Lung (tissue), 12 donors: ENCODE results near the gene CAPSL. TPM values are rescaled to one million over a fixed set of nuclear protein-coding genes. Genes with fewer than 3 reads are reported as not detected.

Source experiments
- ATAC-seq: fragments of 200-7000 bp; cut with Tn5 transposase; one replicate; pipeline ENCODE4 v1.9.1; 2020; ENCODE audit warnings: moderate number of reproducible peaks; ENCODE audit not compliant: insufficient read depth, low FRiP score
- DNase-seq, 3 donors: peaks; one replicate each; pipeline ENCODE4 v3.0.0-alpha.2; 2013 to 2017
- H3K27ac ChIP-seq, 2 donors: one replicate each; pipeline ENCODE4 v1.5.1; 2013; ENCODE audit warnings: mild to moderate bottlenecking in 2 of 2, moderate library complexity in 2 of 2, control low read depth in 1 of 2, inconsistent platforms in 1 of 2, low read depth in 1 of 2, low read length in 1 of 2
- H3K27me3 ChIP-seq, 3 donors: one replicate each; pipeline ENCODE4 v1.5.1; 2013; ENCODE audit warnings: low read length in 2 of 3; ENCODE audit not compliant: control insufficient read depth in 3 of 3, insufficient read depth in 3 of 3
- H3K36me3 ChIP-seq, 4 donors: one replicate each; pipeline ENCODE4 v1.5.1; 2013; ENCODE audit warnings: low read length in 4 of 4, mild to moderate bottlenecking in 1 of 4, moderate library complexity in 1 of 4; ENCODE audit not compliant: control insufficient read depth in 4 of 4, insufficient read depth in 4 of 4
- H3K4me1 ChIP-seq, 5 donors: one replicate each; pipeline ENCODE4 v1.5.1; 2013; ENCODE audit warnings: low read length in 5 of 5, mild to moderate bottlenecking in 2 of 5, moderate library complexity in 1 of 5; ENCODE audit not compliant: control insufficient read depth in 5 of 5, insufficient read depth in 5 of 5
- H3K4me3 ChIP-seq: one replicate; pipeline ENCODE4 v1.5.1; 2013; ENCODE audit warnings: mild to moderate bottlenecking, control low read depth, moderate library complexity
- H3K9ac ChIP-seq, 2 donors: one replicate each; pipeline ENCODE4 v1.5.1; 2013; ENCODE audit warnings: low read length in 2 of 2, control low read depth in 1 of 2; ENCODE audit not compliant: insufficient read depth in 1 of 2
- H3K9me3 ChIP-seq, 4 donors: one replicate each; pipeline ENCODE4 v1.5.1; 2013; ENCODE audit warnings: low read length in 3 of 4, mild to moderate bottlenecking in 1 of 4, moderate library complexity in 1 of 4; ENCODE audit not compliant: control insufficient read depth in 4 of 4, insufficient read depth in 3 of 4
- WGBS, 2 donors: extraction: QIAGEN DNeasy Blood & Tissue Kit; methylation state at CpG; one replicate each; pipeline ENCODE4 v1.1.7; 2013; 5-methylcytosine and 5-hydroxymethylcytosine counted together
- polyA plus RNA-seq, 2 donors: library from polyadenylated mRNA; stranded (reverse); fragments of 200-250 nt; gene quantifications; one replicate each; pipeline ENCODE4 v1.2.1, GENCODE V29; 2013
- total RNA-seq, 2 donors: library from RNA; depleted of rRNA in 1 of 2; stranded (reverse); fragments of >200 nt in 1 of 2; gene quantifications; one replicate each; pipeline ENCODE4 v1.2.1, GENCODE V29; 2014 to 2021
- TF ChIP-seq, protein P1 (sequence below): IDR thresholded peaks from 2 replicates; pipeline ENCODE4 v1.5.1; 2012; ENCODE audit warnings: mild to moderate bottlenecking; ENCODE audit errors: control extremely low read depth, extremely low read depth
- donor health status: control.
- donor health status: control.
- donor health status: Bipolar disorder and iron deficiency.
- donor health status: healthy.
- donor health status: DM: yes; HTN: yes; CAD: no.

Gene CAPSL
- total and polyA plus RNA-seq, 4 donors: 15.9 to 37.9 (median 21.2) TPM

- H3K4me1 ChIP-seq: peaks cover 0 to 4% (median 0%) of the 10 kb centered on the region in 5 donors
- H3K9ac ChIP-seq: no peak overlapping the region
- no peak overlapping the region for H3K4me3 ChIP-seq
- H3K27ac ChIP-seq: no peak overlapping the region
- 49 to 55% methylated on average over 10 of the region's 10 CpGs for WGBS, 2 donors
- peaks cover 0 to 16% (median 3%) of the 10 kb centered on the region in 3 donors for H3K27me3 ChIP-seq
- no peaks in the 10 kb centered on the region for H3K36me3 ChIP-seq
- TF ChIP-seq, protein P1, sequence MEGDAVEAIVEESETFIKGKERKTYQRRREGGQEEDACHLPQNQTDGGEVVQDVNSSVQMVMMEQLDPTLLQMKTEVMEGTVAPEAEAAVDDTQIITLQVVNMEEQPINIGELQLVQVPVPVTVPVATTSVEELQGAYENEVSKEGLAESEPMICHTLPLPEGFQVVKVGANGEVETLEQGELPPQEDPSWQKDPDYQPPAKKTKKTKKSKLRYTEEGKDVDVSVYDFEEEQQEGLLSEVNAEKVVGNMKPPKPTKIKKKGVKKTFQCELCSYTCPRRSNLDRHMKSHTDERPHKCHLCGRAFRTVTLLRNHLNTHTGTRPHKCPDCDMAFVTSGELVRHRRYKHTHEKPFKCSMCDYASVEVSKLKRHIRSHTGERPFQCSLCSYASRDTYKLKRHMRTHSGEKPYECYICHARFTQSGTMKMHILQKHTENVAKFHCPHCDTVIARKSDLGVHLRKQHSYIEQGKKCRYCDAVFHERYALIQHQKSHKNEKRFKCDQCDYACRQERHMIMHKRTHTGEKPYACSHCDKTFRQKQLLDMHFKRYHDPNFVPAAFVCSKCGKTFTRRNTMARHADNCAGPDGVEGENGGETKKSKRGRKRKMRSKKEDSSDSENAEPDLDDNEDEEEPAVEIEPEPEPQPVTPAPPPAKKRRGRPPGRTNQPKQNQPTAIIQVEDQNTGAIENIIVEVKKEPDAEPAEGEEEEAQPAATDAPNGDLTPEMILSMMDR: no peak
- ATAC-seq (no peak), DNase-seq (no peak)
- no peaks in the 10 kb centered on the region for H3K9me3 ChIP-seq
Measured at GRCh38 chr5:35924122-35924949, 14.1 kb downstream of the CAPSL start.

- H3K9me3 ChIP-seq: no peaks in the 10 kb centered on the region
- H3K27me3 ChIP-seq: peaks cover 0 to 16% (median 3%) of the 10 kb centered on the region in 3 donors
- no peak overlapping the region for H3K27ac ChIP-seq
- TF ChIP-seq, protein P1: no peak
- no peaks in the 10 kb centered on the region for H3K36me3 ChIP-seq
- H3K4me1 ChIP-seq: peaks cover 0 to 4% (median 0%) of the 10 kb centered on the region in 5 donors
- no peak for ATAC-seq
- H3K4me3 ChIP-seq: no peak overlapping the region
- 83 to 92% methylated on average over 7 of the region's 7 CpGs for WGBS, 2 donors
- H3K9ac ChIP-seq: no peak overlapping the region
- DNase-seq: no peak
Measured at GRCh38 chr5:35922468-35922867, 16.0 kb downstream of the CAPSL start.

- no peak overlapping the region for H3K27ac ChIP-seq
- H3K4me1 ChIP-seq: peaks cover 0 to 4% (median 0%) of the 10 kb centered on the region in 5 donors
- WGBS, 2 donors: 64 to 69% methylated on average over 5 of the region's 5 CpGs
- no peaks in the 10 kb centered on the region for H3K9me3 ChIP-seq
- ATAC-seq (no peak), DNase-seq (no peak)
- no peak overlapping the region for H3K4me3 ChIP-seq
- no peaks in the 10 kb centered on the region for H3K36me3 ChIP-seq
- H3K27me3 ChIP-seq: peaks cover 0 to 16% (median 3%) of the 10 kb centered on the region in 3 donors
- no peak overlapping the region for H3K9ac ChIP-seq
- TF ChIP-seq, protein P1: no peak
Measured at GRCh38 chr5:35921930-35922329, 16.5 kb downstream of the CAPSL start.
